WTC11 (cell line): Measurements from ENCODE around the gene RRP1. TPM values are rescaled to one million over a fixed set of nuclear protein-coding genes. Genes with fewer than 3 reads are reported as not detected.

ENCODE experiments used
- ATAC-seq: fragments of 200-7000 bp; cut with Tn5 transposase; 2 replicates; pipeline ENCODE4 v1.10.0; 2021; ENCODE audit warnings: mild to moderate bottlenecking, moderate library complexity
- CTCF ChIA-PET: fragments of 300-600 bp; sonication (Branson Sonifier 250); formaldehyde crosslinking; loops from one replicate; lab custom pipeline; 2021; ENCODE audit warnings: antibody characterized with exemption; lab: Charles Lee
- POLR2A ChIA-PET: fragments of 350-600 bp; sonication (Branson Sonifier 250); formaldehyde crosslinking; loops from one replicate; lab custom pipeline; 2021; ENCODE audit warnings: antibody characterized with exemption; lab: Charles Lee
- DNase-seq: peaks from one replicate; pipeline ENCODE4 v3.0.0; 2021; ENCODE audit warnings: low spot score
- H3K27ac Mint-ChIP-seq: 2 replicates; pipeline ENCODE4 v1.8.0; 2021; ENCODE audit warnings: mixed read lengths
- H3K27me3 Mint-ChIP-seq: 2 replicates; pipeline ENCODE4 v1.8.0; 2021; ENCODE audit warnings: low read depth, mild to moderate bottlenecking, moderate library complexity, mixed read lengths
- H3K36me3 Mint-ChIP-seq: 2 replicates; pipeline ENCODE4 v1.8.0; 2021; ENCODE audit warnings: mixed read lengths
- H3K4me1 Mint-ChIP-seq: 2 replicates; pipeline ENCODE4 v1.8.0; 2022; ENCODE audit warnings: mixed read lengths
- H3K4me3 Mint-ChIP-seq: 2 replicates; pipeline ENCODE4 v1.8.0; 2021; ENCODE audit warnings: mild to moderate bottlenecking, moderate library complexity, mixed read lengths
- H3K9me3 Mint-ChIP-seq: 2 replicates; pipeline ENCODE4 v1.8.0; 2021; ENCODE audit warnings: mixed read lengths
- CBFB ChIP-seq: sonication (generic); formaldehyde crosslinking; IDR thresholded peaks from 2 replicates; pipeline ENCODE4 v1.8.1; 2022; ENCODE audit warnings: mild to moderate bottlenecking, low read depth, missing genetic modification reagents
- CREM ChIP-seq: sonication (generic); formaldehyde crosslinking; IDR thresholded peaks from 2 replicates; pipeline ENCODE4 v1.8.1; 2022; ENCODE audit warnings: mild to moderate bottlenecking, missing genetic modification reagents, moderate library complexity
- E2F1 ChIP-seq: sonication (generic); formaldehyde crosslinking; IDR thresholded peaks from 2 replicates; pipeline ENCODE4 v1.8.0; 2022; ENCODE audit warnings: mild to moderate bottlenecking, missing genetic modification reagents
- GRHL2 ChIP-seq: fragments of 250-450 bp; sonication (Bioruptor Pico); IDR thresholded peaks from 2 replicates; pipeline ENCODE4 v1.8.0; 2022; ENCODE audit warnings: mild to moderate bottlenecking, moderate library complexity; ENCODE audit not compliant: insufficient replicate concordance, severe bottlenecking
- JAZF1 ChIP-seq: fragments of 250-450 bp; sonication (Bioruptor Pico); IDR thresholded peaks from 2 replicates; pipeline ENCODE4 v1.9.0; 2021; ENCODE audit warnings: moderate library complexity, mild to moderate bottlenecking, inconsistent platforms
- KAT7 ChIP-seq: sonication (generic); formaldehyde crosslinking; IDR thresholded peaks from 2 replicates; pipeline ENCODE4 v1.8.1; 2023; ENCODE audit warnings: missing genetic modification reagents, mild to moderate bottlenecking, borderline replicate concordance
- MLX ChIP-seq: sonication (generic); formaldehyde crosslinking; IDR thresholded peaks from 2 replicates; pipeline ENCODE4 v1.8.1; 2023; ENCODE audit warnings: mild to moderate bottlenecking, missing genetic modification reagents, moderate library complexity
- NR2C2 ChIP-seq: sonication (generic); formaldehyde crosslinking; IDR thresholded peaks from 2 replicates; pipeline ENCODE4 v1.8.0; 2022; ENCODE audit warnings: mild to moderate bottlenecking, missing genetic modification reagents
- PREB ChIP-seq: sonication (generic); formaldehyde crosslinking; IDR thresholded peaks from 2 replicates; pipeline ENCODE4 v1.8.1; 2022; ENCODE audit warnings: mild to moderate bottlenecking, missing genetic modification reagents, moderate library complexity, borderline replicate concordance
- RORB ChIP-seq: fragments of 250-450 bp; sonication (Bioruptor Pico); IDR thresholded peaks from 2 replicates; pipeline ENCODE4 v1.9.0; 2021; ENCODE audit warnings: mild to moderate bottlenecking
- STAT6 ChIP-seq: sonication (generic); formaldehyde crosslinking; conservative IDR thresholded peaks from 2 replicates; pipeline ENCODE4 v1.8.1; 2023; ENCODE audit warnings: mild to moderate bottlenecking, low read depth, missing genetic modification reagents, moderate library complexity
- TEAD1 ChIP-seq: sonication (generic); formaldehyde crosslinking; IDR thresholded peaks from 2 replicates; pipeline ENCODE4 v1.8.0; 2022; ENCODE audit warnings: mild to moderate bottlenecking, missing genetic modification reagents
- TEAD4 ChIP-seq: sonication (generic); formaldehyde crosslinking; IDR thresholded peaks from 2 replicates; pipeline ENCODE4 v1.8.0; 2022; ENCODE audit warnings: mild to moderate bottlenecking, missing genetic modification reagents
- TP53 ChIP-seq: sonication (generic); formaldehyde crosslinking; IDR thresholded peaks from 2 replicates; pipeline ENCODE4 v1.8.1; 2023; ENCODE audit warnings: mild to moderate bottlenecking, missing genetic modification reagents
- ZBTB43 ChIP-seq: sonication (generic); formaldehyde crosslinking; IDR thresholded peaks from 2 replicates; pipeline ENCODE4 v1.8.1; 2023; ENCODE audit warnings: mild to moderate bottlenecking, missing genetic modification reagents
- ZMAT4 ChIP-seq: fragments of 250-450 bp; sonication (Bioruptor Pico); IDR thresholded peaks from 2 replicates; pipeline ENCODE4 v1.9.0; 2021; ENCODE audit warnings: mild to moderate bottlenecking
- ZNF121 ChIP-seq: sonication (generic); formaldehyde crosslinking; IDR thresholded peaks from 2 replicates; pipeline ENCODE4 v1.8.0; 2023; ENCODE audit warnings: missing genetic modification reagents
- ZNF232 ChIP-seq: sonication (generic); formaldehyde crosslinking; IDR thresholded peaks from 2 replicates; pipeline ENCODE4 v1.8.0; 2022; ENCODE audit warnings: mild to moderate bottlenecking, missing genetic modification reagents
- ZNF281 ChIP-seq: sonication (generic); formaldehyde crosslinking; IDR thresholded peaks from 2 replicates; pipeline ENCODE4 v1.8.0; 2023; ENCODE audit warnings: mild to moderate bottlenecking, missing genetic modification reagents
- total RNA-seq: library from RNA; stranded (reverse); gene quantifications from 3 replicates; pipeline ENCODE4 v1.2.3, GENCODE V29; 2021

The RRP1 gene
- total RNA-seq, 1 experiment from 2014 or later, result 53.0 TPM

- peak overlapping the region; percentile 95 for H3K27ac Mint-ChIP-seq
- peaks cover 35% of the 10 kb centered on the region for H3K36me3 Mint-ChIP-seq
- ATAC-seq (no peak), DNase-seq (no peak)
- POLR2A ChIA-PET, result interaction anchor here (0.8 kb wide), 1 partner anchor 50 kb away, joined by 3 read pairs; no protein-coding TSS in a partner anchor
- H3K27me3 Mint-ChIP-seq, result no peaks in the 10 kb centered on the region
- CTCF ChIA-PET, result interaction anchor here (0.6 to 2.8 kb wide), 13 partner anchors 10 to 186 kb away, joined by 3 to 34 read pairs (median 9); no protein-coding TSS in a partner anchor
- H3K4me1 Mint-ChIP-seq, result peaks cover 11% of the 10 kb centered on the region
- H3K4me3 Mint-ChIP-seq, result peak overlapping the region; percentile 97
- TF ChIP-seq GRHL2 (CRISPR knock-in tag) (no peak), ZNF121 (CRISPR knock-in tag) (peak; percentile 94)
- TF ChIP-seq, all 79 proteins: peak for 1
- no peaks in the 10 kb centered on the region for H3K9me3 Mint-ChIP-seq
These were observed 690 bp downstream of the RRP1 start for GRCh38 chr21:43790010-43790524.

- Mint-ChIP-seq H3K4me3 (peak overlapping the region; percentile 32; the same call in 1 of the 2 replicates), H3K27me3 (no peaks in the 10 kb centered on the region)
- no peak for TF ChIP-seq NR2C2
- TF ChIP-seq ZNF281 (CRISPR knock-in tag), result no peak
- no peak for TF ChIP-seq CBFB (CRISPR knock-in tag)
- TF ChIP-seq ZMAT4 (CRISPR knock-in tag), result no peak
- TF ChIP-seq TP53 (CRISPR knock-in tag), result no peak
- no peak for TF ChIP-seq CREM (CRISPR knock-in tag)
- no peak for TF ChIP-seq ZNF232 (CRISPR knock-in tag)
- TF ChIP-seq RORB (CRISPR knock-in tag), result no peak
- no peak for TF ChIP-seq TEAD4 (CRISPR knock-in tag)
- no peak for TF ChIP-seq STAT6 (CRISPR knock-in tag)
- no peak for TF ChIP-seq MLX (CRISPR knock-in tag)
- TF ChIP-seq PREB (CRISPR knock-in tag), result no peak
- TF ChIP-seq ZBTB43, result no peak
- TF ChIP-seq KAT7 (CRISPR knock-in tag), result no peak
- TF ChIP-seq TEAD1 (CRISPR knock-in tag), result no peak
- no peak for TF ChIP-seq JAZF1 (CRISPR knock-in tag)
- no peak for TF ChIP-seq E2F1 (CRISPR knock-in tag)
- TF ChIP-seq, all 79 proteins: peak for 0
- peaks cover 11% of the 10 kb centered on the region for H3K4me1 Mint-ChIP-seq
- DNase-seq (no peak), ATAC-seq (no peak)
- ChIA-PET POLR2A (no interaction called here), CTCF (no interaction called here)
- no peaks in the 10 kb centered on the region for H3K9me3 Mint-ChIP-seq
- H3K36me3 Mint-ChIP-seq, result peaks cover 59% of the 10 kb centered on the region
- H3K27ac Mint-ChIP-seq, result no peak overlapping the region
These were observed 3.0 kb downstream of the RRP1 start for GRCh38 chr21:43792406-43792805.
